Measurements from ENCODE around the gene ARMCX4. TPM values are rescaled to one million over a fixed set of nuclear protein-coding genes. Genes with fewer than 3 reads are reported as not detected.

Gene ARMCX4
- total RNA-seq, 1 experiment from 2014 or later: 17.0 TPM

GRCh38 chrX:101482296-101482695 is 3.0 kb upstream of the ARMCX4 start:
- peaks cover 13 to 16% of the 10 kb centered on the region in 2 experiments for H3K4me1 Mint-ChIP-seq
- DNase-seq: no peak
- H3K9me3 Mint-ChIP-seq: peaks cover 39 to 50% of the 10 kb centered on the region in 2 experiments
- no peaks in the 10 kb centered on the region for H3K4me1 ChIP-seq (ENCODE audit: insufficient read depth, low read length)
- no peak overlapping the region for H2BK120ac ChIP-seq (ENCODE audit: low read depth, low read length, poor library complexity, severe bottlenecking)
- H3K4me3 Mint-ChIP-seq: no peak overlapping the region
- WGBS (ENCODE audit: extremely low coverage, insufficient read length, low lambda C conversion rate): no CpG with 5 or more reads among the region's 4 CpGs
- H3K27me3 Mint-ChIP-seq (ENCODE audit: low read depth): no peaks in the 10 kb centered on the region
- H3K79me1 ChIP-seq (ENCODE audit: insufficient read depth, low read depth, low read length, poor library complexity, severe bottlenecking): no peaks in the 10 kb centered on the region
- no peak overlapping the region for H3K27ac Mint-ChIP-seq
- H3K36me3 Mint-ChIP-seq (ENCODE audit: insufficient read depth in 1 of 3, low read depth in 3 of 3): peaks cover 5% of the 10 kb centered on the region in 3 experiments; a peak in 5 of 7 replicates
- no peak overlapping the region for H3K27ac ChIP-seq (ENCODE audit: insufficient read length, low read depth, low read length)
- TF ChIP-seq CTCF (conservative IDR thresholded peaks at IDR 0.05): no peak
- no peak overlapping the region for H2BK15ac ChIP-seq (ENCODE audit: low read depth, low read length)
- no peak overlapping the region for H2BK20ac ChIP-seq (ENCODE audit: low read depth, low read length, poor library complexity, severe bottlenecking)
- no peak overlapping the region for H4K8ac ChIP-seq (replicated peaks; ENCODE audit: insufficient read length, low read depth, low read length)
- no peaks in the 10 kb centered on the region for H4K20me1 ChIP-seq (ENCODE audit: control insufficient read depth, insufficient read depth, insufficient read length)
- no peak overlapping the region for H2BK5ac ChIP-seq (ENCODE audit: insufficient read length, low read length)
- H3K14ac ChIP-seq (ENCODE audit: insufficient read depth, low read length): no peak overlapping the region
- no peak overlapping the region for H3K4ac ChIP-seq (ENCODE audit: low read depth, low read length)
- H3K9ac ChIP-seq (ENCODE audit: extremely low read depth, insufficient read length, low read length): no peak overlapping the region
- H2AFZ ChIP-seq (ENCODE audit: low read length): no peak overlapping the region
- H4K91ac ChIP-seq (ENCODE audit: insufficient read length, low read depth, low read length): no peak overlapping the region
- H3K27me3 ChIP-seq (ENCODE audit: insufficient read depth, low read length): no peaks in the 10 kb centered on the region
- H2AK5ac ChIP-seq (ENCODE audit: insufficient read length, low read length): no peak overlapping the region
- no peak overlapping the region for H3T11ph ChIP-seq (ENCODE audit: low read length)
- no peak overlapping the region for H3K56ac ChIP-seq (ENCODE audit: insufficient read length, low read depth, low read length)
- H3K18ac ChIP-seq (ENCODE audit: insufficient read length, low read depth, low read length): no peak overlapping the region
- H3K4me2 ChIP-seq (ENCODE audit: insufficient read depth, insufficient read length, low read length): no peak overlapping the region
- peaks cover 3% of the 10 kb centered on the region for H3K9me3 ChIP-seq (ENCODE audit: control insufficient read depth, low read depth, low read length)
- no peaks in the 10 kb centered on the region for H3K79me2 ChIP-seq (ENCODE audit: insufficient read depth, low read length)
- H2BK12ac ChIP-seq (ENCODE audit: insufficient read length, low read depth, low read length): no peak overlapping the region
- H3K23ac ChIP-seq (ENCODE audit: insufficient read length, low read depth, low read length): no peak overlapping the region
- no peak overlapping the region for H4K5ac ChIP-seq (ENCODE audit: insufficient read length, low read depth, low read length)
- H3K23me2 ChIP-seq (ENCODE audit: insufficient read length, low read depth, low read length, poor library complexity, severe bottlenecking): peaks cover 2% of the 10 kb centered on the region

All from H9 (cell line).